ENCODE measurements around the gene YJEFN3.
A peak's percentile ranks its signal among the peaks of the same experiment; 100 is the strongest.

YJEFN3 gene

DNA sequence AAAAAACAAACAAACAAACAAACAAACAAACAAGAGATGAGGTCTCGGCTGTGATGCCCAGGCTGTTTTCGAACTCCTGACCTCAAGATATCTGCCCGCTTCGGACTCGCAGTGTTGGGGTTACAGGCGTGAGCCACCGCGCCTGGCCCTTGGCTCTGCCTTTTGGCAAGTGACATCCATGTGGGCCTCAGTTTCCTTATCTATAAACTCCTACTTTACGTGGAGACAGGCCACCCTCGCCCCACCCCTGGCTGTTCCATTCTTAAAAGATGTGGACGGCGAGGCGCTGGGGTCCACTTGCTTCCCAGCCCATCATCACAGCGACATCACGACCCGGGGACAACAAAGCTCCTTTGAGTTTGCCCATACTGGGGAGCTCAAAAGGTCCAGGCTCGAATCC is 15.0 kb upstream of the YJEFN3 start:
- Histone ChIP-seq H3K4ac (ENCODE audit: low read length) (no peak overlapping the region), H2BK12ac (ENCODE audit: low read length) (no peak overlapping the region)
- no peak for DNase-seq (ENCODE audit: low spot score)

DNA sequence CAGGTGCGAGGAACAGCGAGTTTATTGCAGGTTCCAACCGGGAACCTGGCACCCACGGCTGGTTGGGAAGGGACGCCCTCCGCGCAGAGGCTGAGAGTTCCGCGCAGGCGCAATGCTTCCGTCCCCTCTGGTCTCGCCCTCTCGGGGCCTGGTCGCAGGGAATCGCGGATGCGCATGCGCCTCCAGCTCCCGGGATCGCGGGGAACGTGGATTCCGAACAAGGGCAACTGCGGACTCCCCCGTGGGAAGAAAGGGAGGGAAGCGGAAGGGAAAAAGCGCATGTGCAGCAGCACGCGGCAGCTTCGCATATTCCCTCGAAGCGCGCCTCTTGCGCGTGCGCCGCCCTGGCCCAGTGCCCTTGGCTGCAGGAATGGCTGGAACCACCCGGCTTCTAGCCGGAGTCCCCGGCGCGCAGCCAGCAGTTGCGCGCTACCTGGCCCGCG is 14.5 kb upstream of the YJEFN3 start:
- no CpG with 5 or more reads among the region's 46 CpGs for WGBS, 2 donors (ENCODE audit: extremely low coverage in 2 of 2, insufficient read length in 2 of 2, insufficient replicate concordance in 1 of 2)
- no peak overlapping the region for H4K8ac ChIP-seq (ENCODE audit: low read depth, low read length)

More for the DNA sequence above, 15.0 kb upstream of the YJEFN3 start:
- Histone ChIP-seq H2AK5ac (ENCODE audit: low read depth, low read length) (no peak overlapping the region), H3K4me1 (ENCODE audit: control insufficient read depth in 2 of 2, insufficient read depth in 1 of 2, low read depth in 1 of 2, low read length in 2 of 2) (peaks cover 3 to 4% of the 10 kb centered on the region in 2 donors), H4K8ac (ENCODE audit: low read depth, low read length) (no peak overlapping the region), H3K27me3 (ENCODE audit: control insufficient read depth in 3 of 3, insufficient read depth in 3 of 3, low read depth in 1 of 3, low read length in 3 of 3) (no peaks in the 10 kb centered on the region), H3K23ac (ENCODE audit: low read depth, low read length, poor library complexity) (no peak overlapping the region), H3K9ac (ENCODE audit: low read depth, low read length, poor library complexity) (peak overlapping the region; percentile 12), H3K18ac (ENCODE audit: low read length) (no peak overlapping the region), H2BK15ac (ENCODE audit: low read length) (no peak overlapping the region), H3K79me1 (ENCODE audit: low read depth, low read length) (peaks cover 5% of the 10 kb centered on the region), H3K14ac (ENCODE audit: low read length) (no peak overlapping the region), H2BK5ac (ENCODE audit: low read length) (no peak overlapping the region), H3K4me2 (ENCODE audit: insufficient read depth, low read length, poor library complexity, severe bottlenecking) (no peak overlapping the region), H3K36me3 (replicated peaks in 1 of 2; ENCODE audit: control insufficient read depth in 2 of 2, insufficient read depth in 2 of 2, low read length in 2 of 2) (peaks cover 0 to 16% of the 10 kb centered on the region in 2 donors), H2AFZ (ENCODE audit: low read length) (no peak overlapping the region), H3K4me3 (ENCODE audit: low read length in 2 of 2) (no peak overlapping the region), H3K9me3 (replicated peaks in 1 of 2; ENCODE audit: control insufficient read depth in 2 of 2, insufficient read depth in 1 of 2, low read depth in 1 of 2, low read length in 2 of 2) (peaks cover 5% of the 10 kb centered on the region in 2 donors), H3K27ac (replicated peaks; ENCODE audit: low read length) (no peak overlapping the region), H4K91ac (ENCODE audit: low read depth, low read length, poor library complexity) (no peak overlapping the region), H2BK120ac (ENCODE audit: low read depth, low read length) (no peak overlapping the region)
- WGBS, 2 donors (ENCODE audit: extremely low coverage in 2 of 2, insufficient read length in 2 of 2, insufficient replicate concordance in 1 of 2): no CpG with 5 or more reads among the region's 17 CpGs

DNA sequence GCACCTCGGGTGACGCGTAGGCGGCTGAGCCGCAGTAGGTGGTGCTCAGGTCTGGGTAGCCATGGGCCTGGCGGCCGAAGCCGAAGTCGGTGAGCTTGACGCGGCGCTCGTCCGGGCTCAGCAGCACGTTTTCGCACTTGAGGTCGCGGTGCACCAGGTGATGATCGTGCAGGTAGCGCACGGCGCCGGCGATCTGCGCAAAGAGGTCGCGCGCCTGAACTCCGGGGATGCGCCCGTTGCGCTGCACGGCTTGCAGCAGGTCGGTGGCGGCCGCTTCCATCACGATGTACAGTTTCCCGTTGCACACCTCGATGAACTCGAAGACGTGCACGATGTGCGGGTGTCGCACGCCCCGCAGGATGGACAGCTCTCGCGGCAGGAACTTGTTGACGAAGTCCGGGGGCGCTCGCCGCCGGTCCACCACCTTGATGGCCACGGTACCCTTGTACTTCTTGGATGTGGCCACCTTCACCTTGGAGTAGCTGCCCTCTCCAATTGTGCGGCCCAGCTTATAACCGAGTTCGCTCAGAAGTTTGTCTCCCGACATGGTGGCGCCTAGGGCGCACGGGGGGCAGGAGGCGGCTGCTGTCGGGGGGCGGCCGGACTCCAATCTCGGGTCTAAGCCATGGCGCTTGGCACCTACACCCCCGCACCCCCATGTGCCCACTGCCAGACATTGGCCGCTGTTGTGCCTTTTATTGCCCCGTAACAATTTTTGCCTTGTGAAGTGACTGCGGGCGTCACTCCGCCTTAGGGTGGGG is 13.7 kb upstream of the YJEFN3 start, which contains the start of gene TSSK6:
TSSK6 (minus strand) TSS at position 668 of the 761 bp plus-strand sequence; CDS start at position 547, 121 bp downstream.
- peak within 1 kb of the TSS; percentile 95 for H3K23ac ChIP-seq (ENCODE audit: low read depth, low read length, poor library complexity)
- H2BK120ac ChIP-seq (ENCODE audit: low read depth, low read length): peak within 1 kb of the TSS; percentile 7
- H2BK12ac ChIP-seq (ENCODE audit: low read length): no peak within 1 kb of the TSS
- peak within 1 kb of the TSS; percentile 90 for H2AK5ac ChIP-seq (ENCODE audit: low read depth, low read length)
- peak within 1 kb of the TSS; percentile 92 for H4K8ac ChIP-seq (ENCODE audit: low read depth, low read length)
- no peak within 1 kb of the TSS for H3K4ac ChIP-seq (ENCODE audit: low read length)
- peak within 1 kb of the TSS; percentile 72 for H3K4me2 ChIP-seq (ENCODE audit: insufficient read depth, low read length, poor library complexity, severe bottlenecking)
- H3K27me3 ChIP-seq (ENCODE audit: control insufficient read depth in 3 of 3, insufficient read depth in 3 of 3, low read depth in 1 of 3, low read length in 3 of 3): no peaks in the 10 kb centered on the region
- no peak within 1 kb of the TSS for H4K91ac ChIP-seq (ENCODE audit: low read depth, low read length, poor library complexity)
- H3K4me1 ChIP-seq (ENCODE audit: control insufficient read depth in 2 of 2, insufficient read depth in 1 of 2, low read depth in 1 of 2, low read length in 2 of 2): peaks cover 3 to 4% of the 10 kb centered on the region in 2 donors
- H3K9ac ChIP-seq (ENCODE audit: low read depth, low read length, poor library complexity): peak within 1 kb of the TSS; percentile 82
- no peak within 1 kb of the TSS for H2BK15ac ChIP-seq (ENCODE audit: low read length)
- peak within 1 kb of the TSS; percentile 69 for H3K18ac ChIP-seq (ENCODE audit: low read length)
- H3K27ac ChIP-seq (replicated peaks; ENCODE audit: low read length): no peak within 1 kb of the TSS
- no CpG with 5 or more reads among the region's 74 CpGs for WGBS, 2 donors (ENCODE audit: extremely low coverage in 2 of 2, insufficient read length in 2 of 2, insufficient replicate concordance in 1 of 2)
- H3K36me3 ChIP-seq (replicated peaks in 1 of 2; ENCODE audit: control insufficient read depth in 2 of 2, insufficient read depth in 2 of 2, low read length in 2 of 2): peaks cover 7 to 25% of the 10 kb centered on the region in 2 donors
- H3K14ac ChIP-seq (ENCODE audit: low read length): peak within 1 kb of the TSS; percentile 38
- H2BK5ac ChIP-seq (ENCODE audit: low read length): peak within 1 kb of the TSS; percentile 66
- H3K9me3 ChIP-seq (replicated peaks in 1 of 2; ENCODE audit: control insufficient read depth in 2 of 2, insufficient read depth in 1 of 2, low read depth in 1 of 2, low read length in 2 of 2): peaks cover 5% of the 10 kb centered on the region in 2 donors
- DNase-seq (ENCODE audit: low spot score): no peak
- H3K79me1 ChIP-seq (ENCODE audit: low read depth, low read length): peaks cover 8% of the 10 kb centered on the region
- peak within 1 kb of the TSS; percentile 80 to 99 for H3K4me3 ChIP-seq (ENCODE audit: low read length in 2 of 2)
- H2AFZ ChIP-seq (ENCODE audit: low read length): peak within 1 kb of the TSS; percentile 93

More for the DNA sequence above, 14.5 kb upstream of the YJEFN3 start:
- H3K79me1 ChIP-seq (ENCODE audit: low read depth, low read length): peaks cover 8% of the 10 kb centered on the region
- H3K36me3 ChIP-seq (replicated peaks in 1 of 2; ENCODE audit: control insufficient read depth in 2 of 2, insufficient read depth in 2 of 2, low read length in 2 of 2): peaks cover 3 to 17% of the 10 kb centered on the region in 2 donors
- H2BK120ac ChIP-seq (ENCODE audit: low read depth, low read length): no peak overlapping the region
- peaks cover 3 to 4% of the 10 kb centered on the region in 2 donors for H3K4me1 ChIP-seq (ENCODE audit: control insufficient read depth in 2 of 2, insufficient read depth in 1 of 2, low read depth in 1 of 2, low read length in 2 of 2)
- no peak overlapping the region for H3K27ac ChIP-seq (replicated peaks; ENCODE audit: low read length)
- no peak overlapping the region for H3K18ac ChIP-seq (ENCODE audit: low read length)
- H4K91ac ChIP-seq (ENCODE audit: low read depth, low read length, poor library complexity): no peak overlapping the region
- no peak for DNase-seq (ENCODE audit: low spot score)
- no peak overlapping the region for H2AK5ac ChIP-seq (ENCODE audit: low read depth, low read length)
- no peak overlapping the region for H3K4me2 ChIP-seq (ENCODE audit: insufficient read depth, low read length, poor library complexity, severe bottlenecking)
- H3K4ac ChIP-seq (ENCODE audit: low read length): no peak overlapping the region
- no peak overlapping the region for H2AFZ ChIP-seq (ENCODE audit: low read length)
- no peaks in the 10 kb centered on the region for H3K27me3 ChIP-seq (ENCODE audit: control insufficient read depth in 3 of 3, insufficient read depth in 3 of 3, low read depth in 1 of 3, low read length in 3 of 3)
- H3K23ac ChIP-seq (ENCODE audit: low read depth, low read length, poor library complexity): no peak overlapping the region
- no peak overlapping the region for H2BK5ac ChIP-seq (ENCODE audit: low read length)
- H3K4me3 ChIP-seq (ENCODE audit: low read length in 2 of 2): no peak overlapping the region
- H3K9me3 ChIP-seq (replicated peaks in 1 of 2; ENCODE audit: control insufficient read depth in 2 of 2, insufficient read depth in 1 of 2, low read depth in 1 of 2, low read length in 2 of 2): peaks cover 5% of the 10 kb centered on the region in 2 donors
- no peak overlapping the region for H2BK15ac ChIP-seq (ENCODE audit: low read length)
- no peak overlapping the region for H2BK12ac ChIP-seq (ENCODE audit: low read length)
- H3K9ac ChIP-seq (ENCODE audit: low read depth, low read length, poor library complexity): no peak overlapping the region
- no peak overlapping the region for H3K14ac ChIP-seq (ENCODE audit: low read length)

Data from neuronal stem cell (in vitro differentiated cells).